Smooth muscle cell (in vitro differentiated cells): ENCODE measurements around the gene SEZ6L. TPM values are rescaled to one million over a fixed set of nuclear protein-coding genes. Genes with fewer than 3 reads are reported as not detected.

Experiments
- DNase-seq: peaks from one replicate; lab custom pipeline; 2025; ENCODE audit not compliant: unreplicated experiment; lab: John Stamatoyannopoulos, UW
- H2AFZ ChIP-seq: fragments of 200-600 bp; sonication (generic); 2 replicates; pipeline ENCODE4 v1.6.0; 2016; ENCODE audit warnings: antibody characterized with exemption, low read depth, mild to moderate bottlenecking
- H3F3A ChIP-seq: fragments of 200-600 bp; sonication (generic); 2 replicates; pipeline ENCODE4 v1.6.0; 2017; ENCODE audit warnings: antibody characterized with exemption, low read depth
- H3K27ac ChIP-seq: fragments of 200-600 bp; sonication (generic); 2 replicates; pipeline ENCODE4 v1.5.1; 2016; ENCODE audit warnings: low read depth, mild to moderate bottlenecking
- H3K27me3 ChIP-seq: fragments of 200-600 bp; sonication (generic); 2 replicates; pipeline ENCODE4 v1.6.1; 2016; ENCODE audit warnings: low read depth, mild to moderate bottlenecking
- H3K36me3 ChIP-seq: fragments of 200-600 bp; sonication (generic); 2 replicates; pipeline ENCODE4 v1.5.1; 2016; ENCODE audit warnings: low read depth
- H3K4me1 ChIP-seq: fragments of 200-600 bp; sonication (generic); 2 replicates; pipeline ENCODE4 v1.5.1; 2016; ENCODE audit warnings: low read depth
- H3K4me2 ChIP-seq: fragments of 200-600 bp; sonication (generic); 2 replicates; pipeline ENCODE4 v1.6.0; 2016; ENCODE audit warnings: mild to moderate bottlenecking
- H3K4me3 ChIP-seq: fragments of 200-600 bp; sonication (generic); 2 replicates; pipeline ENCODE4 v1.5.1; 2016; ENCODE audit warnings: mild to moderate bottlenecking
- H3K79me2 ChIP-seq: fragments of 200-600 bp; sonication (generic); 2 replicates; pipeline ENCODE4 v1.6.0; 2016; ENCODE audit warnings: low read depth, mild to moderate bottlenecking
- H3K9ac ChIP-seq: fragments of 200-600 bp; sonication (generic); 2 replicates; pipeline ENCODE4 v1.6.0; 2016; ENCODE audit warnings: low read depth
- H3K9me3 ChIP-seq: fragments of 200-600 bp; sonication (generic); replicated peaks from 2 replicates; pipeline ENCODE4 v1.5.1; 2016; ENCODE audit warnings: low read depth
- H4K20me1 ChIP-seq: fragments of 200-600 bp; sonication (generic); 2 replicates; pipeline ENCODE4 v1.6.0; 2016; ENCODE audit warnings: low read depth
- WGBS: methylation state at CpG from one replicate; pipeline ENCODE4 v1.1.7; 2016; ENCODE audit warnings: low lambda C conversion rate; 5-methylcytosine and 5-hydroxymethylcytosine counted together
- polyA plus RNA-seq: library from polyadenylated mRNA; unstranded; fragments of >200 nt; fragmentation: Nextera tagmentation; extraction: Ambion mirVana; gene quantifications from 2 replicates; pipeline ENCODE4 v1.2.1, GENCODE V29; 2016
- total RNA-seq: library from RNA; depleted of rRNA; stranded (reverse); fragments of >200 nt; gene quantifications from 2 replicates; pipeline ENCODE4 v1.2.3, GENCODE V29; 2014
- TF ChIP-seq, protein P1 (sequence below): fragments of 200-600 bp; sonication (generic); IDR thresholded peaks from 2 replicates; pipeline ENCODE4 v1.5.1; 2017; ENCODE audit warnings: borderline replicate concordance, mild to moderate bottlenecking, antibody characterized with exemption; ENCODE audit not compliant: insufficient read depth, poor library complexity, severe bottlenecking

The SEZ6L gene
- total and polyA plus RNA-seq, 2 experiments from 2014 or later = 2.1 TPM

GRCh38 chr22:26327306-26327705 lies 158.0 kb downstream of the SEZ6L start:
- TF ChIP-seq, protein P1, sequence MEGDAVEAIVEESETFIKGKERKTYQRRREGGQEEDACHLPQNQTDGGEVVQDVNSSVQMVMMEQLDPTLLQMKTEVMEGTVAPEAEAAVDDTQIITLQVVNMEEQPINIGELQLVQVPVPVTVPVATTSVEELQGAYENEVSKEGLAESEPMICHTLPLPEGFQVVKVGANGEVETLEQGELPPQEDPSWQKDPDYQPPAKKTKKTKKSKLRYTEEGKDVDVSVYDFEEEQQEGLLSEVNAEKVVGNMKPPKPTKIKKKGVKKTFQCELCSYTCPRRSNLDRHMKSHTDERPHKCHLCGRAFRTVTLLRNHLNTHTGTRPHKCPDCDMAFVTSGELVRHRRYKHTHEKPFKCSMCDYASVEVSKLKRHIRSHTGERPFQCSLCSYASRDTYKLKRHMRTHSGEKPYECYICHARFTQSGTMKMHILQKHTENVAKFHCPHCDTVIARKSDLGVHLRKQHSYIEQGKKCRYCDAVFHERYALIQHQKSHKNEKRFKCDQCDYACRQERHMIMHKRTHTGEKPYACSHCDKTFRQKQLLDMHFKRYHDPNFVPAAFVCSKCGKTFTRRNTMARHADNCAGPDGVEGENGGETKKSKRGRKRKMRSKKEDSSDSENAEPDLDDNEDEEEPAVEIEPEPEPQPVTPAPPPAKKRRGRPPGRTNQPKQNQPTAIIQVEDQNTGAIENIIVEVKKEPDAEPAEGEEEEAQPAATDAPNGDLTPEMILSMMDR = no peak
- Histone ChIP-seq H4K20me1 (no peaks in the 10 kb centered on the region), H3K4me2 (no peak overlapping the region), H3K4me1 (no peaks in the 10 kb centered on the region), H3K79me2 (no peaks in the 10 kb centered on the region), H2AFZ (no peak overlapping the region), H3K36me3 (no peaks in the 10 kb centered on the region), H3K4me3 (no peak overlapping the region), H3K27ac (no peak overlapping the region), H3K27me3 (no peaks in the 10 kb centered on the region), H3K9me3 (no peaks in the 10 kb centered on the region), H3F3A (peaks cover under 1% of the 10 kb centered on the region), H3K9ac (no peak overlapping the region)
- 92% methylated on average over 6 of the region's 6 CpGs for WGBS
- DNase-seq = no peak

DNA sequence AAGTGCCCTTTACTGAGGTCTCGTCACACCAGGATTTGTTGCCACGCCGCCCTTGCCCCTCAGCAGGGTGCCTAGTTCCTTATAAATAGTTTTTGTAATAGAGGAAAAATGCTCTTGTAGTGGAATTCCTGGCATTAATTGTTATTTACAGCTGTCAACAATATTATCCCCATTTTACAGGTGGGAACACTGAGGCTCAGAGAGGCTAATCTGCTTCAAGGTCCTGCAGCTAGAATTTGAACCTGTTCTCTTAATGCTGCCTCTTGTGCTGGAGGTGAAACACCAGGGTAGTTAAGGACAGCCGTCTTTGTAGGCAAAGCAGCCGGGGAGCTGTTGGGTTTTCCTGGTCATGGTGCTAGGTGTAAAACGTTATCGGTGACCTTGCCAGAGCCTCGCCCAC lies 159.0 kb downstream of the SEZ6L start:
- TF ChIP-seq, protein P1 = no peak
- no peaks in the 10 kb centered on the region for H3K9me3 ChIP-seq
- H3K9ac ChIP-seq = no peak overlapping the region
- no peaks in the 10 kb centered on the region for H3K79me2 ChIP-seq
- no peaks in the 10 kb centered on the region for H4K20me1 ChIP-seq
- no peak overlapping the region for H3K4me3 ChIP-seq
- 84% methylated on average over 8 of the region's 8 CpGs for WGBS
- no peak for DNase-seq
- H3K4me1 ChIP-seq = no peaks in the 10 kb centered on the region
- H3K27ac ChIP-seq = no peak overlapping the region
- H3K4me2 ChIP-seq = no peak overlapping the region
- no peak overlapping the region for H2AFZ ChIP-seq
- no peaks in the 10 kb centered on the region for H3F3A ChIP-seq
- H3K27me3 ChIP-seq = peaks cover 8% of the 10 kb centered on the region
- no peaks in the 10 kb centered on the region for H3K36me3 ChIP-seq

- Histone ChIP-seq H3K4me1 (no peaks in the 10 kb centered on the region), H3F3A (no peaks in the 10 kb centered on the region), H3K36me3 (no peaks in the 10 kb centered on the region), H3K9me3 (no peaks in the 10 kb centered on the region), H3K27me3 (peaks cover 31% of the 10 kb centered on the region), H2AFZ (no peak overlapping the region), H4K20me1 (no peaks in the 10 kb centered on the region), H3K27ac (no peak overlapping the region), H3K9ac (no peak overlapping the region), H3K4me3 (no peak overlapping the region), H3K4me2 (no peak overlapping the region), H3K79me2 (no peaks in the 10 kb centered on the region)
- 26% methylated on average over 4 of the region's 4 CpGs for WGBS
- no peak for DNase-seq
- TF ChIP-seq, protein P1 = peak; percentile 89
Measured at GRCh38 chr22:26330971-26331625, 161.8 kb downstream of the SEZ6L start.
